22Rv1 (cell line): Measurements from ENCODE around the gene EIF3D.
"Not testable (repeated sequence)": the region's sequence is repeated elsewhere in the genome, so short reads cannot be mapped to it uniquely, and the experiment has no call there.

Experiments
- H3K27ac ChIP-seq: fragments of 450-650 bp; 2 replicates; pipeline ENCODE4 v1.5.1; 2017
- ZFX ChIP-seq: fragments of 450-650 bp; IDR thresholded peaks from 2 replicates; pipeline ENCODE4 v1.6.1; 2017; ENCODE audit warnings: antibody characterized with exemption, borderline replicate concordance
- TF ChIP-seq, protein P1 (sequence below): fragments of 450-650 bp; IDR thresholded peaks from 2 replicates; pipeline ENCODE4 v1.5.1; 2017; ENCODE audit warnings: mild to moderate bottlenecking

The EIF3D gene

DNA sequence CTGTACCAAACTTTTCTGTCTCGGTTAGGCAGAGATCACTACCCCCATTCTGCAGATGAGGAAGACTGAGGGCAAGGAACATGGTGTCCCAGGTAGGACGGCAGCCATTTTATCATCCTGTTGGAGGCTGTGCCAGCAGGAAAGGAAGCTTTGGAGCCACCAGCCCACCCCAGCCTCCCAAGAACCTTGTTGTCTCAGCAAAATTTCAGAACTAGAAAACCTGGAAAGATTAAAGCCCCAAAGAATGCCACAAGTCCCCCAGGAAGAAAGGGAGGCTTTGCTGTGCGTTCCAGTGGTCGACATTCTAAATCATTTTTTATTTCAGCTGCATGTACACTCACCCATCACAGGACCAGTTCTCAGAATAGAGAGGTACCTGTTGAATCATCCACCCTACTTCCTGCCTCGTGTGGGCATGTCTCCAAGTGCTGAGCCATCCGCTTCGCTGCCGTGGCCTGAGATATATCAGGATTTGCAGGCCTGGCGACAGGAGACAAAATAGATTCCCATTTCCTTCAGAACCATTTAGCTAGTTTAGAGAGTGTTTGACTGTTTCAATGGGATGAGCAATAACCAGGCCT lies 13.0 kb upstream of the EIF3D start:
- no peak overlapping the region for H3K27ac ChIP-seq

DNA sequence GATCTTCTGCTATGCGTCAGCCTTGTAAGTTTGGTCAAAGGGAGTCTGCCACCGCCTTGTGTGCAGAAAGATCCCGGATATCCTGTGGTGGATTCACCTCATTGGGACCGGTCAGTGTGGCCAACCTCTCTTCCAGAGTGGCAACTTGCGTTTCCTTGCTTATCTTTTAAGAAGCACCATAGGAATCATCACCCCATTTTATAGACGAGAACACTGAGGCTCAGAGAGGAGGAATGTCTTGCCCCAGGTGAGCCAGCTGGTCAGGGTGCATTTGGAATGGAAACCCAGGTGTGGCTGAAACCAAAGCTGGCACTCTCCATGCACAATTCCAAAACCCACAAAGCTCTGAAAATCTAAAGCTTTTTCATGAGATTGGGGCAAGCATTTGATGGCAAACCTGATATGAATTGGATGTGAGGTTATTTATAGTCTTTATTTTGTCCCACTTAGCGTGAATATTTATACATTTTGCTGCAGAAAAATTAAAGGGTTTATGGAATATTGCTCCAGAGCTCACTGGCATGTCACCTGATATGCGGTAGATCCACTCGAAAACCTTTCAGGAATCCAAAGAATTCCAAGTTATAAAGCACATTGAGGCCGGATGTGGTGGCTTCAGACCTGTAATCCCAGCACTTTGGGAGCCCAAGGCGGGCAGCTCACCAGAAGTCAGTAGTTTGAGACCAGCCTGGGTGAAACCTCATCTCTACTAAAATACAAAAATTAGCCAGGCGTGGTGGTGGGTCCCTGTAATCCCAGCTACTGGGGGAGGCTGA lies 12.1 kb upstream of the EIF3D start:
- no peak overlapping the region for H3K27ac ChIP-seq
- TF ChIP-seq, protein P1, sequence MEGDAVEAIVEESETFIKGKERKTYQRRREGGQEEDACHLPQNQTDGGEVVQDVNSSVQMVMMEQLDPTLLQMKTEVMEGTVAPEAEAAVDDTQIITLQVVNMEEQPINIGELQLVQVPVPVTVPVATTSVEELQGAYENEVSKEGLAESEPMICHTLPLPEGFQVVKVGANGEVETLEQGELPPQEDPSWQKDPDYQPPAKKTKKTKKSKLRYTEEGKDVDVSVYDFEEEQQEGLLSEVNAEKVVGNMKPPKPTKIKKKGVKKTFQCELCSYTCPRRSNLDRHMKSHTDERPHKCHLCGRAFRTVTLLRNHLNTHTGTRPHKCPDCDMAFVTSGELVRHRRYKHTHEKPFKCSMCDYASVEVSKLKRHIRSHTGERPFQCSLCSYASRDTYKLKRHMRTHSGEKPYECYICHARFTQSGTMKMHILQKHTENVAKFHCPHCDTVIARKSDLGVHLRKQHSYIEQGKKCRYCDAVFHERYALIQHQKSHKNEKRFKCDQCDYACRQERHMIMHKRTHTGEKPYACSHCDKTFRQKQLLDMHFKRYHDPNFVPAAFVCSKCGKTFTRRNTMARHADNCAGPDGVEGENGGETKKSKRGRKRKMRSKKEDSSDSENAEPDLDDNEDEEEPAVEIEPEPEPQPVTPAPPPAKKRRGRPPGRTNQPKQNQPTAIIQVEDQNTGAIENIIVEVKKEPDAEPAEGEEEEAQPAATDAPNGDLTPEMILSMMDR, result no peak
- no peak for TF ChIP-seq ZFX

More for the DNA sequence above, 13.0 kb upstream of the EIF3D start:
- TF ChIP-seq, protein P1, result no peak
- no peak for TF ChIP-seq ZFX

DNA sequence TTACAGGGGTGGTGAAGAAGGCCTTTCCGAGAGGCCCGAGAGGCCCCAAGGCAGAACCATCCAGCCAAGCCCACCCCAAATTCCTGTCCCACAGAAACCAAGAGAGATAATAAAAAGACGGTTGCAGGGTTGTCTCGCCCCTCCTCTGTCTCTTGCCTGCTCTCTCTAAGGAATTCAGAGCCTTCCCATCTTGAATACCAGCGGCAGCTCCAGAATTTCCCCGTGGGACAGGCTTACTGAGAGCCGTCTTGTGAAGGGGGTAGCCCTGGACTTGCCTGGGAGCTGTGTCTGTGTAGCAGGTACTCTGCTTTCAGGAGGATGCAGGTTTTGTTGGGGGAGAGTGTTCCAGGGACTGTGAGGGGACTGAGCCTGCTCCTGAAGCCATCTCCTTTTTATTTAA lies 9.6 kb upstream of the EIF3D start:
- H3K27ac ChIP-seq, result no peak overlapping the region
- TF ChIP-seq, protein P1, result no peak
- no peak for TF ChIP-seq ZFX

DNA sequence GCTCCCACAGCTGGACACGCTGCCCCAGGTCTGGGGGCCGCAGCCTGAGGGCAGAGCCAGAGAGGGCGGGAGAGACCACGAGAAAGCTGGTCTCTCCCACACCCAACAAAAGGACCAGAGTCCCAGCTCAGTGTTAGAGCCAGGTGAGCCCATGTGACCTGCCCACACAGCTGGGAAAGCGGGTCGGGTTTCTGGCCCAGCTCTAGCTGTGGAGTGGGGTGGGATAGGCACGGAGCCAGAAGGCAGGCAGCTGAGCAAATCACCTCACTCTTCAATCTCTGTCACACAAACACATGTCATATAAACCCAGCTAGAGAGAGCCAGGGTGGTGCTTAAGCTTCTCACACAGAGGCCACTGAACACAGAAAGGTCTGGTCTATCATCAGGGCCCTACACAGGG lies 7.8 kb upstream of the EIF3D start:
- TF ChIP-seq, protein P1, result no peak
- no peak for TF ChIP-seq ZFX
- H3K27ac ChIP-seq, result no peak overlapping the region

DNA sequence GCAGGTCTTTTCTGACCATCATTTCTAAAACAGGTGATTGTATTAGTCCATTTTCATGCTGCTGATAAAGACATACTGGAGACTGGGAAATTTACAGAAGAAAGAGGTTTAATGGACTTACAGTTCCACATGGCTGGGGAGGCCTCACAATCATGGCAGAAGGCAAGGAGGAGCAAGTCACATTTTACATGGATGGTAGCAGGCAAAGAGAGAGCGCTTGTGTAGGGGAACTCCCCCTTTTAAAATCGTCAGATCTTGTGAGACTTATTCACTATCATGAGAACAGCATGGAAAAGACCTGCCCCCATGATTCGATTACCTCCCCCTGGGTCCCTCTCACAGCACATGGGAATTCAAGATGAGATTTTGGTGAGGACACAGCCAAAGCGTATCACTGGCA lies 4.4 kb upstream of the EIF3D start:
- not testable (repeated sequence) for H3K27ac ChIP-seq

DNA sequence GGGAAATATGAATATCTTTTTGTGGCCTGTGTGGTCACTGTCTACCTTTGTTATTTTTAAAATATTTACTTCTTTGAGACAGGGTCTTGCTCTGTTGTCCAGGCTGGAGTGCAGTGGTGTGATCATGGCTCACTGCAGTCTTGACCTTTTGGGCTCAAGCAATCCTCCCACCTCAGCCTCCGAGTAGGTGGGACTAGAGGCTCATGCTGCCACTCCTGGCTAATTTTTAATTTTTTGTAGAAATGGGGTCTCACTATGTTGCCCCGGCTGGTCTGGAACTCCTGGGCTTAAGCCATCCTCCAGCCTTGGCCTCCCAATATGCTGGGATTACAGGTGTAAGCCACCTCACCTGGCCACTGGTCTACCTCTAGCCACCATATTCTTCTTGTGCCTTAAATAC lies 3.5 kb upstream of the EIF3D start:
- TF ChIP-seq ZFX, result no peak
- TF ChIP-seq, protein P1, result no peak

DNA sequence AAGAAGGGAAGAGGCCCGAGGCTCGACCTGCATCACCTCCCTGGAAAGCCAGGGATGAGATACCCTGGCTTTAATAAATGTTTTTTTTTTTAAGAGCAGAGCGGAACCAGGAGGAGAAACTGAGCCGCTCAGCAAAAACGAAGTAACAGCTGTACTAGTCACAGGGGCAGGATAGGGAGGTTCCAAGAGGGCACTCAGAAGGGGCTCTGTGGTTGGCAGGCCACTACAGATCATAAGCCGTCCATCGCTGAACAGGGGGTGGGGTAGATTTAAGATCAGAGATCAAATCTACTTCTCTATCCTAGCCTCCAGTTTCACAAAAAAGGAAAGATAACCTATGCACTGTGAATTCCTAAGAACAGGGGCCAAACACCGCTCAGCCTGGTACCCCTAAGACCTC lies 625 bp downstream of the EIF3D start:
- TF ChIP-seq, protein P1, result no peak
- TF ChIP-seq ZFX, result no peak
- peak overlapping the region; percentile 89 for H3K27ac ChIP-seq

More for the DNA sequence above, 3.5 kb upstream of the EIF3D start:
- no peak overlapping the region for H3K27ac ChIP-seq
